Testis (tissue), 2 donors: Measurements from ENCODE around the gene TLE3.
A peak's percentile ranks its signal among the peaks of the same experiment; 100 is the strongest.

Source experiments
- CTCF ChIP-seq, 3 experiments: fragments of 450-650 bp in 2 of 3; fragments of 200-600 bp in 1 of 3; sonication (generic) in 1 of 3; IDR thresholded peaks; one replicate each; pipeline ENCODE4 v1.5.1; 2016 to 2019; ENCODE audit warnings: antibody characterized with exemption in 3 of 3, mild to moderate bottlenecking in 2 of 3, moderate library complexity in 1 of 3
- POLR2A ChIP-seq: fragments of 450-650 bp; IDR thresholded peaks from one replicate; pipeline ENCODE4 v1.6.1; 2017; ENCODE audit warnings: antibody characterized with exemption, mild to moderate bottlenecking, moderate library complexity

- TF ChIP-seq POLR2A (no peak), CTCF (IDR thresholded peaks at IDR 0.05) (peak in 1 of 3 experiments; percentile 22)
Measured at GRCh38 chr15:70100474-70101341, 3.0 kb upstream of the TLE3 start.
